Prostate gland (tissue), 2 donors: ENCODE measurements around the gene KCTD8. TPM values are rescaled to one million over a fixed set of nuclear protein-coding genes. Genes with fewer than 3 reads are reported as not detected.

Source experiments
- DNase-seq: peaks from one replicate; pipeline ENCODE4 v3.0.0-alpha.2; 2019; ENCODE audit warnings: low spot score
- H3K27ac ChIP-seq, 2 donors: fragments of 200-600 bp; sonication (generic); 2 replicates each; pipeline ENCODE4 v1.5.1; 2017 to 2019
- H3K27me3 ChIP-seq: fragments of 200-600 bp; sonication (generic); replicated peaks from 2 replicates; pipeline ENCODE4 v1.5.1; 2019; ENCODE audit not compliant: insufficient read depth
- H3K36me3 ChIP-seq, 2 donors: fragments of 200-600 bp; sonication (generic); 1 replicate in 1 of 2; 2 replicates in 1 of 2; pipeline versions ENCODE4 v1.5.1 to v1.8.1; 2017 to 2019
- H3K4me1 ChIP-seq: fragments of 200-600 bp; sonication (generic); replicated peaks from 2 replicates; pipeline ENCODE4 v1.5.1; 2019
- H3K4me3 ChIP-seq, 2 donors: fragments of 200-600 bp; sonication (generic); 2 replicates each; pipeline ENCODE4 v1.5.1; 2017 to 2019
- H3K9me3 ChIP-seq: fragments of 200-600 bp; sonication (generic); 2 replicates; pipeline ENCODE4 v1.5.1; 2017
- POLR2A ChIP-seq: fragments of 450-650 bp; IDR thresholded peaks from one replicate; pipeline ENCODE4 v1.6.1; 2016; ENCODE audit warnings: antibody characterized with exemption, mild to moderate bottlenecking
- POLR2AphosphoS5 ChIP-seq: sonication (generic); formaldehyde crosslinking; IDR thresholded peaks from one replicate; pipeline ENCODE4 v1.6.1; 2017; ENCODE audit warnings: antibody characterized with exemption
- WGBS: methylation state at CpG from one replicate; pipeline ENCODE4 v1.1.5; 2018; 5-methylcytosine and 5-hydroxymethylcytosine counted together
- intact Hi-C: fragments of 100-400 bp; cut with DNase I; formaldehyde crosslinking; loops from one replicate; pipeline ENCODE4 v1.14.2; 2022
- total RNA-seq, 2 donors: library from RNA; depleted of rRNA; stranded (reverse); fragments of >200 nt; gene quantifications; one replicate each; pipeline ENCODE4 v1.1.0, GENCODE V29; 2016
- TF ChIP-seq, protein P1 (sequence below), 4 experiments: fragments of 200-600 bp in 2 of 4; fragments of 450-650 bp in 2 of 4; sonication (generic) in 2 of 4; IDR thresholded peaks; 1 replicate in 3 of 4; 2 replicates in 1 of 4; pipeline ENCODE4 v1.5.1; 2016 to 2019; ENCODE audit warnings: antibody characterized with exemption in 4 of 4, mild to moderate bottlenecking in 2 of 4, moderate library complexity in 2 of 4

KCTD8 gene
- total RNA-seq, 2 donors from 2014 or later = 0.46 to 1.9 TPM

DNA sequence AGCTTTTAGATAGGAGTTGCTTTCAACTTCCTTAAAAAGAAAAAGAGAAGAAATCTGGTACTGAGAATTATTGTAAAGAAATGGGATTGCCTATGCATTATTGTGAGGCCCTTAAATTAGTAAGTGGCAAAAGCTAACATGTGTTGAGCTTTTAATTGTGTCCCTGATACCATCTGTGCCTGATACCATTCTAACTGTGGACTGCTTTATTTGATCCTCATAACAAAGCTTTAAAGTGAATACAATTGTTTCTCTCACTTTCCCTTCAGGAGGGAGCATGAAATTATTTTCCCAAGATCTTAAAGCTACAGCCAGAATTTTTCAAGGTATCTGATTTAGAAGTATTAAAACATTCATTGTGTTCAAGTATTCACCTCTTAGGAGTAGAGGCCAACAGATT, 9.9 kb downstream of the KCTD8 start:
- H3K36me3 ChIP-seq = no peaks in the 10 kb centered on the region
- TF ChIP-seq POLR2A = no peak
- TF ChIP-seq, protein P1, sequence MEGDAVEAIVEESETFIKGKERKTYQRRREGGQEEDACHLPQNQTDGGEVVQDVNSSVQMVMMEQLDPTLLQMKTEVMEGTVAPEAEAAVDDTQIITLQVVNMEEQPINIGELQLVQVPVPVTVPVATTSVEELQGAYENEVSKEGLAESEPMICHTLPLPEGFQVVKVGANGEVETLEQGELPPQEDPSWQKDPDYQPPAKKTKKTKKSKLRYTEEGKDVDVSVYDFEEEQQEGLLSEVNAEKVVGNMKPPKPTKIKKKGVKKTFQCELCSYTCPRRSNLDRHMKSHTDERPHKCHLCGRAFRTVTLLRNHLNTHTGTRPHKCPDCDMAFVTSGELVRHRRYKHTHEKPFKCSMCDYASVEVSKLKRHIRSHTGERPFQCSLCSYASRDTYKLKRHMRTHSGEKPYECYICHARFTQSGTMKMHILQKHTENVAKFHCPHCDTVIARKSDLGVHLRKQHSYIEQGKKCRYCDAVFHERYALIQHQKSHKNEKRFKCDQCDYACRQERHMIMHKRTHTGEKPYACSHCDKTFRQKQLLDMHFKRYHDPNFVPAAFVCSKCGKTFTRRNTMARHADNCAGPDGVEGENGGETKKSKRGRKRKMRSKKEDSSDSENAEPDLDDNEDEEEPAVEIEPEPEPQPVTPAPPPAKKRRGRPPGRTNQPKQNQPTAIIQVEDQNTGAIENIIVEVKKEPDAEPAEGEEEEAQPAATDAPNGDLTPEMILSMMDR (IDR thresholded peaks at IDR 0.05) = no peak
- TF ChIP-seq POLR2AphosphoS5 = no peak
- no peak overlapping the region for H3K4me3 ChIP-seq
- H3K9me3 ChIP-seq = no peaks in the 10 kb centered on the region
- intact Hi-C loops = no loop called here
- H3K27me3 ChIP-seq = no peaks in the 10 kb centered on the region
- no peak overlapping the region for H3K27ac ChIP-seq
- DNase-seq = no peak
- no peaks in the 10 kb centered on the region for H3K4me1 ChIP-seq

DNA sequence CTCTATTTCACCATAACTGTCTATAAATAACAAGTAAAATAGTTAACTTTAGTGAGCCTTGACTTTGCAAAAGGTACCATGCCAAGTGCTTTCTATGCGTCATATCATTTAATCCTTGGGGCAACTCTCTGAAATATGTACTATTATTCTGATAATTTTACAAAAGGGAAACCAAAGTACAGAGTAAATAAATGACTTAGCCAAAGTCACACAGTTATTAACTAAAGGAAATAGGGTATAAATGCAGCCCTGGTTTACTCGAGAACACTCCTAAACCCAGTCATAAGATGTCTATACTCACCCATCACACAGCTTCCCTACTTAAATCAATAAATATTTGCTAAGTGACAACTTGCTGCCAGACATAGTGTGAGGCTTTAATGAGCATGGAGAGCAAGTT, 14.4 kb downstream of the KCTD8 start:
- Histone ChIP-seq H3K4me3 (no peak overlapping the region), H3K9me3 (no peaks in the 10 kb centered on the region), H3K27ac (no peak overlapping the region), H3K36me3 (no peaks in the 10 kb centered on the region), H3K4me1 (no peaks in the 10 kb centered on the region), H3K27me3 (no peaks in the 10 kb centered on the region)
- TF ChIP-seq POLR2A = no peak
- TF ChIP-seq, protein P1 (IDR thresholded peaks at IDR 0.05) = no peak
- TF ChIP-seq POLR2AphosphoS5 = no peak
- WGBS = 62% methylated on average over 2 of the region's 2 CpGs
- DNase-seq = no peak
- intact Hi-C loops = no loop called here

DNA sequence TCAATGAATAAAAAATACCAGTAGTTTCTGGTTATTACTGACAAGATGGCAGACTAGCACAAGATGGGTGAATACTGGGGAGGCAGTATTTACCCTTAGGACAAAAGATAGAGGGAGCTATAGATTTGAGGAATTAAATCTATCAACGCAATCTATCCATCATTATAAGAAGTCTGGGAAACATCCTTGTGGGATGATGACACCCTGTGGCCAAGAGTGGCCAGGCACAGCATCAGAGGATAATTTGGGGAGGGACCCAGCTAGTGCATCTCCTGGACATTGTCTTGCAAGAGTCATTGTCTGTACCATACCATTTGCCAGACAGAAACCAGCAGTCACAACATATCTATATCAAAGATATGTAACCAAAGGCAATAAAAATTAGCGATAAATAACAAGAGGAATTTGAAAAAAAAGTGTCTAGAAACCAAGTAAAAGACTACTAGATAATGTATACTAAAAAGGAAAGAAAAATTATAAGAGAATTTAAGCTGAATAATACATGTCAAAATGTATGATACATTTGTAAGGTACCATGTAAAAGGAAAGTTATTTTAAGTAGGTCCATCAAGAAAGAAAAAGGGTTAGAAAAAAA, 22.9 kb downstream of the KCTD8 start:
- intact Hi-C loops = no loop called here
- Histone ChIP-seq H3K27me3 (no peaks in the 10 kb centered on the region), H3K27ac (no peak overlapping the region), H3K4me3 (no peak overlapping the region), H3K9me3 (no peaks in the 10 kb centered on the region), H3K4me1 (no peaks in the 10 kb centered on the region), H3K36me3 (no peaks in the 10 kb centered on the region)
- TF ChIP-seq, protein P1 (IDR thresholded peaks at IDR 0.05) = peak in 1 of 4 experiments; percentile 28
- no peak for TF ChIP-seq POLR2AphosphoS5
- TF ChIP-seq POLR2A = no peak
- DNase-seq = no peak
- WGBS = 48% methylated on average over 2 of the region's 2 CpGs

DNA sequence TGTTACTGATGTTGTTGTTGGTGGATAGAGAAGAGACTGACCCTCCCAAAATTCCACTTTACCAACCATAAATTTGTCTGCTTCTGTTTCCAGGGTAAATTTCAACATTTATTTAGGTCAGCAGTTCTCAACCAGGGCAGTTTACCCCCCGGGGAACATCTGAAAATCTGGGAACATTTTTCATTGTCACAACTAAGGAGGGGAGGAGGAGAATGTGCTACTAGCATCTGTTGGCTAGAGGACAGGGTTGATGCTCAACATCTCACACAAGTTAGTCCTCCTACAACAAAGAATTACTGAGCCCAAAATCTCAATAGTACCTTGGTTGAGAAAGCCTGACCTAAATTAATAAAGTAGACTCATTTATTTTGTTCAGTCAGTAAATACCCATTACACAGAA, 25.7 kb downstream of the KCTD8 start:
- WGBS = 63% methylated on average over 1 of the region's 1 CpG
- intact Hi-C loops = no loop called here

More for the DNA sequence above, 25.7 kb downstream of the KCTD8 start:
- no peaks in the 10 kb centered on the region for H3K9me3 ChIP-seq
- no peak for DNase-seq
- H3K27me3 ChIP-seq = no peaks in the 10 kb centered on the region
- H3K36me3 ChIP-seq = no peaks in the 10 kb centered on the region
- no peak overlapping the region for H3K27ac ChIP-seq
- no peaks in the 10 kb centered on the region for H3K4me1 ChIP-seq
- TF ChIP-seq, protein P1 (IDR thresholded peaks at IDR 0.05) = no peak
- no peak for TF ChIP-seq POLR2A
- no peak for TF ChIP-seq POLR2AphosphoS5
- no peak overlapping the region for H3K4me3 ChIP-seq
